ENCODE results near the gene SEMA6D. TPM values are rescaled to one million over a fixed set of nuclear protein-coding genes. Genes with fewer than 3 reads are reported as not detected.

SEMA6D gene
- total RNA-seq, 1 experiment from 2014 or later = 0.65 TPM

- TF ChIP-seq CTCF (IDR thresholded peaks at IDR 0.05; ENCODE audit: unreplicated experiment) = no peak
Measured at GRCh38 chr15:47822048-47822447, 104.7 kb downstream of the SEMA6D start.

More at GRCh38 chr15:47822048-47822447, 104.7 kb downstream of the SEMA6D start:
- CTCF ChIA-PET = interaction anchor here (0.6 to 1.6 kb wide), 7 partner anchors 11 to 625 kb away, joined by 3 to 6 read pairs (median 4); no protein-coding TSS in a partner anchor
- Mint-ChIP-seq H3K27ac (ENCODE audit: low read depth, unreplicated experiment) (peak overlapping the region; percentile 53), H3K36me3 (ENCODE audit: insufficient read depth, unreplicated experiment) (no peaks in the 10 kb centered on the region), H3K27me3 (ENCODE audit: insufficient read depth, unreplicated experiment) (no peaks in the 10 kb centered on the region), H3K4me3 (ENCODE audit: unreplicated experiment) (no peak overlapping the region), H3K4me1 (ENCODE audit: insufficient read depth, unreplicated experiment) (peaks cover 27% of the 10 kb centered on the region), H3K9me3 (ENCODE audit: unreplicated experiment) (no peaks in the 10 kb centered on the region)
- intact Hi-C loops (cut with micrococcal nuclease) = loop anchor here (10.0 kb wide), 1 partner anchor 67 kb away; no protein-coding TSS in a partner anchor
- POLR2A ChIA-PET = interaction anchor here (1.1 to 12.2 kb wide), 11 partner anchors 10 to 195 kb away, joined by 3 to 112 read pairs (median 9); partner anchors contain the start of gene SEMA6D
- no TSS peak for BruUV-seq (replicated peaks)
- no peak for DNase-seq (ENCODE audit: unreplicated experiment)
